Measurements from ENCODE around the gene LAIR1.
"Not testable (repeated sequence)": the region's sequence is repeated elsewhere in the genome, so short reads cannot be mapped to it uniquely, and the experiment has no call there.

The LAIR1 gene

GRCh38 chr19:54364775-54365257, at the start of gene LAIR1:
Gene LAIR1 (minus strand): TSS chr19:54364931. CDS start chr19:54364804, 127 bp downstream.
- no peak for DNase-seq (ENCODE audit: low spot score)

GRCh38 chr19:54414156-54414555, 49.4 kb upstream of the LAIR1 start:
- DNase-seq (ENCODE audit: low spot score), result no peak

- DNase-seq (ENCODE audit: low spot score), result no peak
These were observed 48.1 kb upstream of the LAIR1 start for GRCh38 chr19:54412877-54413276.

DNA sequence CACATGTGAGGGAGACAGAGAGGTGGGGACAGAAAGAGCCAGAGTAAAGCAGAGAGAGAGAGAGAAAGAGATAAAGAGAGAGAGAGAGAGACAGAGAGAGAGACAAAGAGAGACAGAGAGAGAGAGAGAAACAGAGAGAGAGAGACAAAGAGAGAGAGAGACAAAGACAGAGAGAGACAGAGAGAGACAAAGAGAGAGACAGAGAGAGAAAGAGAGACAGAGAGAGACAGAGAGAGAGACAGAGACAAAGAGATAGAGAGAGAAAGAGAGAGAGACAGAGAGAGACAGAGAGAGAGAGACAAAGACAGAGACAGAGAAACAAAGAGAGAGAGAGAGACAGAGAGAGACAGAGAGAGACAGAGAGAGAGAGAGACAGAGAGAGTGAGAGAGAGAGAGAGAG, 46.3 kb upstream of the LAIR1 start:
- DNase-seq (ENCODE audit: low spot score), result no peak

DNA sequence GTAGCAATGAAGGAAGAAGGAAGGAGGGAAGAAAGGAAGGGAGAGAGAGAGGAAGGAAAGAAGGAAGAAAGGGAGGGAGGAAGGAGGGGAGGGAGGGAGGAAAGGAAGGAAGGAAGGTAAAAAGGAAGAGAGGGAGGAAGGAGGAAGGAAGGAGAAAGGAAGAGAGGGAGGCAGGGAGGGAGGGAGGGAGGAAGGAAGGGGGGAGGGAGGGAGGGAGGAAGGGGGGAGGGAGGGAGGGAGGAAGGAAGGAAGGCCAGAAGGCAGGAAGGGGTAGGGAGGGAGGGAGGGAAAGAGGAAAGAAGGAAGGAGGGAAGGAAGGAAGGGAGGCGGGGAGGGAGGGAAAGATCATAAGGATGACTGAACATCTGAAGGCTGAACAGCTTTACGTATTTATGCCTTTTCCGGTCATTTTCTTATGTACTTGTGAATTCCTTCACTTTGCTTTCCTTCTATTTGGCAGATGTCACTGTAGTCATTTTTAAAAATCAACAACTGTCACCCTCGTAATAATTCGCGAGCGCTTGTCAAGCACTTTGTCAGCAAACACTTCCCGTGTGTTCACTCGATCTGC, 43.8 kb upstream of the LAIR1 start:
- DNase-seq (ENCODE audit: low spot score), result no peak

GRCh38 chr19:54407780-54408179, 43.0 kb upstream of the LAIR1 start:
- no peak for DNase-seq (ENCODE audit: low spot score)

GRCh38 chr19:54405628-54406027, 40.9 kb upstream of the LAIR1 start:
- DNase-seq (ENCODE audit: low spot score), result no peak

- no peak for DNase-seq (ENCODE audit: low spot score)
These were observed 38.3 kb upstream of the LAIR1 start for GRCh38 chr19:54403054-54403453.

DNA sequence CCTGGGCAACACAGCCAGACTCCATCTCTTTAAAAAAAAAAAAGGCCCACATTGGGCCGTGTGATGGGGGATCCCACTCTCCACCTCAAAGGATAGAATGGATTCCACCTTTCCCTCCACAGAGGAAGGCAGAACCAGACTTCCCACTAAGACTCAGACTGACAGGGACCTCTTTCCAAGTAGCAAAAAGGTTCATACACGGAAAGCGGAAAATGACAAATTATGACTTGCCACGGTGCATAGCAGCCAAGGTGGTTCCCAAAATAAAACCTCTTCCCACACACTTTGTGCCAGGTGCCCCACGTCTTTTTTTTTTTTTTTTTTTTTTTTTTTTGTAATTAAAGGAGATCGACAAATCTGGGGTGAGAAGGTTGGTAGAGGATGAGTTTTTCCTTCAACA, 36.2 kb upstream of the LAIR1 start:
- no peak for DNase-seq (ENCODE audit: low spot score)

GRCh38 chr19:54399189-54399588, 34.5 kb upstream of the LAIR1 start:
- DNase-seq (ENCODE audit: low spot score), result no peak

DNA sequence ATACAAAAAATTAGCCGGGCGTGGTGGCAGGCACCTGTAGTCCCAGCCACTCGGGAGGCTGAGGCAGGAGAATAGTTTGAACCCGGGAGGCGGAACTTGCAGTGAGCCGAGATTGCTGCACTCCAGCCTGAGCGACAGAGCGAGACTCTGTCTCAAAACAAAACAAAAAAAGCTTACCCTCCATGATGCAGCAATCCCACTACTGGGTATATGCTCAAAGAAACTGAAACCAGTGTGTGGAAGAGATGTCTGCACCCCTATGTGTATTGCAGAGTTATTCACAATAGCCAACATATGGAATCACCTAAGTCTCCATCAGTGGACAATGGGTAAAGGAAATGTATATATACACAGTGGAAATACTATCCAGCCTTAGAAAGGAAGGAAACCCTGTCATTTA, 31.0 kb upstream of the LAIR1 start:
- no peak for DNase-seq (ENCODE audit: low spot score)

- DNase-seq (ENCODE audit: low spot score), result no peak
These were observed 28.6 kb upstream of the LAIR1 start for GRCh38 chr19:54393381-54393780.

- DNase-seq (ENCODE audit: low spot score), result no peak
These were observed 27.4 kb upstream of the LAIR1 start for GRCh38 chr19:54392105-54392504.

DNA sequence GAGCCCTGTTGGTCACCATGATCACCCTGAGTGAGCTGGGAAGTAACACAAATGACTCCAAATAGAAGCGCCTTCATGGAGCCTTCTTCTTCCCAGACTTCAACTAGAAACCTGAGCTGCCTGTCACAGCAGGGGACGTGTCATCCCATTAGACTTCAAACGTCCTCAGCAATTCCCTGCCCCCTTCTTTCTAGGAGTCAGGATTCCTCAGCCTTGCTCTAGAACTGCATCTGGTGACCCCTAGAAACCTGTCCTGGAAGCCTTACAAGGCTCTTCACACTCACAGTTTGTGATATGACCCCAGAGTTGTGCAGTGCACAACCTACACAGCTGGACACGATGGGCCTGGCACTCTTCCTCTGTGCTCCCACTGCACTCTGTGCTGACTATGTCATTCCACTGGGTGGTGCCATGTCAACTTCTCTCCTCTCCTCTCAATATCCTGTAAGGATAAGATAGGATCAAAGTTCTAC, 26.9 kb upstream of the LAIR1 start:
- no peak for DNase-seq (ENCODE audit: low spot score)

GRCh38 chr19:54390942-54391577, 26.3 kb upstream of the LAIR1 start:
- no peak for DNase-seq (ENCODE audit: low spot score)

DNA sequence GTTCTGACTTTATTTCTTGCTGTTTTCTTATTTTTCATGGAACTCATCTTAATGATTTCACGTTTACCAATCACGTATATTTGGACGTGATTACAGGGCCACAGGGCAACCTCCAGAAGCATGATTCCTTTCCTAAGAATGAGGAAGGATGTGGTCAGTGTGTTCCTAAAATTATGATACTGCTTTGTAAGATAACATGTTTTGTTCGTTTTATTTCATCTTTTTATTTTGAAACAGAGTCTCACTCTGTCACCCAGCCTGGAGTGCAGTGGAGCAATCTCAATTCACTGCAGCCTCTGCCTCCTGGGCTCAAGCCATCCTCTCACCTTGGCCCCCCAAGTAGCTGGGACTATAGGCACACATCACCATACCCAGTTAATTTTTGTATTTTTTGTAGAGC, 24.8 kb upstream of the LAIR1 start:
- no peak for DNase-seq (ENCODE audit: low spot score)

DNA sequence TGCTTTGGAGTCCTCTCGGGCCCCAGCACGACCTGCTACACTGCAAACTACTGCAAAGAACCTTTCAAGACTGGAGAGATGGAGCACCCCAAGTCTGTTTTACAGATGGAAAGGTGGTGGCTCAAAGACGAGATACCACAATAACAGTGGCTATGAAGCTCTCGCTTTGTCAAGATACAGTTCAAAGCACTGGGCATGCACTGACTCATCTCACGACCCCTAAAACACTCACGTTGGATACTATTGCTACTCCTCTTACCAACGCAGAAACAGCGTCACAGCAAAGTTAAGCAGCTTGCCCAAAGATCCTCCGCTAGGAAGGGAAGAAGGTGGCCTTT, 24.0 kb upstream of the LAIR1 start:
- no peak for DNase-seq (ENCODE audit: low spot score)

GRCh38 chr19:54387991-54388801, 23.5 kb upstream of the LAIR1 start:
- DNase-seq (ENCODE audit: low spot score), result no peak

- no peak for DNase-seq (ENCODE audit: low spot score)
These were observed 18.6 kb upstream of the LAIR1 start for GRCh38 chr19:54383330-54383729.

GRCh38 chr19:54382041-54382440, 17.3 kb upstream of the LAIR1 start:
- not testable (repeated sequence) for DNase-seq (ENCODE audit: low spot score)

DNA sequence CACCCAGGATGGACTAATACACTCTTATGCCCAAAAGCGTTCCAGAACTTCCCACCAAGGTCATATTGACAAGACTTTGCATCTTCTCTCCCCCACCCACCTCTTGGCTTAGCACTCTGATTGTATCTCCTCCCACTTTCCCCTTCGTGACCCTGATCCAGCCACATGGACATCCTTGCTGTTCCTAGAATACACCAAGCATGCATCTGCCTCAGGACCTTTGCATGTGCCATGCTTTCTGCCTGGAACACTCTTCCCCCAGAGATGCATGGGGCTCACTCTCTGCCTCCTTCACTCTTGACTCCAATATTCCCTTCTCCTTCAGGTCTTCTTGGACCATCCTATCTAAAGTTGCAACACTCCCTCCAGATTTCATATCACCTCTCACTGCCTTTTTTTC, 16.2 kb upstream of the LAIR1 start:
- no peak for DNase-seq (ENCODE audit: low spot score)

GRCh38 chr19:54379187-54379678, 14.5 kb upstream of the LAIR1 start:
- DNase-seq (ENCODE audit: low spot score), result no peak
